ENCODE results near the gene TNRC18.

The TNRC18 gene

GRCh38 chr7:5428478-5429252 lies 5.0 kb upstream of the TNRC18 start:
- DNase-seq (ENCODE audit: low read depth) = peak; percentile 91
- peak overlapping the region; percentile 88 for H3K4me3 ChIP-seq (ENCODE audit: low read depth, low read length)
- TF ChIP-seq, protein P1, sequence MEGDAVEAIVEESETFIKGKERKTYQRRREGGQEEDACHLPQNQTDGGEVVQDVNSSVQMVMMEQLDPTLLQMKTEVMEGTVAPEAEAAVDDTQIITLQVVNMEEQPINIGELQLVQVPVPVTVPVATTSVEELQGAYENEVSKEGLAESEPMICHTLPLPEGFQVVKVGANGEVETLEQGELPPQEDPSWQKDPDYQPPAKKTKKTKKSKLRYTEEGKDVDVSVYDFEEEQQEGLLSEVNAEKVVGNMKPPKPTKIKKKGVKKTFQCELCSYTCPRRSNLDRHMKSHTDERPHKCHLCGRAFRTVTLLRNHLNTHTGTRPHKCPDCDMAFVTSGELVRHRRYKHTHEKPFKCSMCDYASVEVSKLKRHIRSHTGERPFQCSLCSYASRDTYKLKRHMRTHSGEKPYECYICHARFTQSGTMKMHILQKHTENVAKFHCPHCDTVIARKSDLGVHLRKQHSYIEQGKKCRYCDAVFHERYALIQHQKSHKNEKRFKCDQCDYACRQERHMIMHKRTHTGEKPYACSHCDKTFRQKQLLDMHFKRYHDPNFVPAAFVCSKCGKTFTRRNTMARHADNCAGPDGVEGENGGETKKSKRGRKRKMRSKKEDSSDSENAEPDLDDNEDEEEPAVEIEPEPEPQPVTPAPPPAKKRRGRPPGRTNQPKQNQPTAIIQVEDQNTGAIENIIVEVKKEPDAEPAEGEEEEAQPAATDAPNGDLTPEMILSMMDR (conservative IDR thresholded peaks at IDR 0.05; ENCODE audit: low read depth, low read length) = peak; percentile 23

- peak overlapping the region; percentile 88 for H3K4me3 ChIP-seq (ENCODE audit: low read depth, low read length)
- peak; percentile 57 for DNase-seq (ENCODE audit: low read depth)
- TF ChIP-seq, protein P1 (conservative IDR thresholded peaks at IDR 0.05; ENCODE audit: low read depth, low read length) = no peak
These were observed 2.5 kb upstream of the TNRC18 start for GRCh38 chr7:5426226-5426475.

GRCh38 chr7:5425507-5426225 lies 2.0 kb upstream of the TNRC18 start:
- peak; percentile 92 for DNase-seq (ENCODE audit: low read depth)
- H3K4me3 ChIP-seq (ENCODE audit: low read depth, low read length) = peak overlapping the region; percentile 88
- TF ChIP-seq, protein P1 (conservative IDR thresholded peaks at IDR 0.05; ENCODE audit: low read depth, low read length) = no peak

DNA sequence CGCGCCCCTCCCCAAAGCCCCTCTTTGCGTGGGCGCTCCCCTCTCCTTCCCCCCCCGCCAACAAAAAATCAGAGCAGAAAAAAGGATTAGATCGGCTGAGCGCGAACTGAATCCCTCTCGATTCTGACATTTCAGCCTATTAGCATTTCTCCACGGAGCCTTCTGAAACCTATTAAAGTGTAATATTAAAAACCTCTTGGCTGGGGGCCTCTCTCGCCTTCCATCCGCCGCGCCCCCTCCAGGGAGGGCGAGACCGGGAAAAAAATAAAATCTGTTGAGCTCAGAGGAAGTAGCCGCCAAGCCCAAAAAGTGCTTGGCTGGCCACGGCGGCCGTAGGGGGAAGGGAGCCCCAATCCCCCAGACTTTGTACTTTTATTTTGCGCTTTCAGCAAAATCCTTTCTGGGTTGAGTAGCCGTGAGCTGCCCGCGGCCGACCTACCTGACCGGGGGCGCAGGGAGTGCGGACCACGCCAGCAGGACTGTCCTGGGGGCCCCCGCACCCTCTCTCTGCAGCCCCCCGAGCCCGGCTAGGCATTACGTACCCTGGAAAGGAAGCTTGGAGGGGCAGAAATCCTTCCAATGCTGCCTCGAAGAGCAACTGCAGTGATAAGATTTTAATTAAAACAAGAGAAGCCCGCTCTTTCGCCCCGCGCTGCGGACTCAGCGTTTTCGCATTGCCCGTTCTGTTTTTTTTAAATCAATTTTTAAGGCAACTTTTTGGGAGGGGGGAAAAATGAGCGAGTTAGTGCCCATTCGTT lies 1.3 kb upstream of the TNRC18 start:
- H3K4me3 ChIP-seq (ENCODE audit: low read depth, low read length) = peak overlapping the region; percentile 88
- DNase-seq (ENCODE audit: low read depth) = peak; percentile 52
- TF ChIP-seq, protein P1 (conservative IDR thresholded peaks at IDR 0.05; ENCODE audit: low read depth, low read length) = peak; percentile 11

- DNase-seq (ENCODE audit: low read depth) = peak; percentile 99
- TF ChIP-seq, protein P1 (conservative IDR thresholded peaks at IDR 0.05; ENCODE audit: low read depth, low read length) = no peak
- peak overlapping the region; percentile 88 for H3K4me3 ChIP-seq (ENCODE audit: low read depth, low read length)
These were observed 528 bp upstream of the TNRC18 start for GRCh38 chr7:5423976-5424748.

- DNase-seq (ENCODE audit: low read depth) = peak; percentile 42
- H3K4me3 ChIP-seq (ENCODE audit: low read depth, low read length) = peak overlapping the region; percentile 68
- TF ChIP-seq, protein P1 (conservative IDR thresholded peaks at IDR 0.05; ENCODE audit: low read depth, low read length) = peak; percentile 25
These were observed 983 bp downstream of the TNRC18 start for GRCh38 chr7:5422396-5423305.
